ENCODE data around the gene ERMAP.

- TF ChIP-seq CTCF (IDR thresholded peaks at IDR 0.05 in 8 of 11, conservative IDR thresholded peaks at IDR 0.05 in 3 of 11), result no peak
- TF ChIP-seq POLR2A (IDR thresholded peaks at IDR 0.05), result no peak
Observed at GRCh38 chr1:42806593-42806992, 10.3 kb upstream of the ERMAP start.
